PC-3 (cell line): ENCODE data around the gene DYNLL2. TPM values are rescaled to one million over a fixed set of nuclear protein-coding genes. Genes with fewer than 3 reads are reported as not detected.

ENCODE experiments used
- ATAC-seq: fragments of 200-7000 bp; cut with Tn5 transposase; 2 replicates; pipeline ENCODE4 v1.9.1; 2020; ENCODE audit warnings: mild to moderate bottlenecking, moderate library complexity
- BruUV-seq: library from RNA; stranded (reverse); fragments of 400-500 nt; replicated peaks from 2 replicates; lab custom pipeline; 2021; lab: Mats Ljungman, UMichigan
- CTCF ChIA-PET: fragments of 300-600 bp; sonication (Branson Sonifier 250); formaldehyde crosslinking; loops from one replicate; lab custom pipeline; 2022; ENCODE audit warnings: antibody characterized with exemption; lab: Charles Lee
- POLR2A ChIA-PET: fragments of 300-600 bp; sonication (Branson Sonifier 250); formaldehyde crosslinking; loops from one replicate; lab custom pipeline; 2022; ENCODE audit warnings: antibody characterized with exemption; ENCODE audit not compliant: unreplicated experiment; lab: Charles Lee
- DNase-seq: peaks from one replicate; pipeline ENCODE4 v3.0.0-alpha.2; 2015
- H2AFZ ChIP-seq: fragments of 300-600 bp; sonication (generic); 2 replicates; pipeline ENCODE4 v1.6.0; 2016; ENCODE audit warnings: antibody characterized with exemption, low read length
- H3F3A ChIP-seq: fragments of 300-600 bp; sonication (generic); one replicate; pipeline ENCODE4 v1.6.0; 2017; ENCODE audit warnings: antibody characterized with exemption, low read length, control low read depth, mild to moderate bottlenecking; ENCODE audit not compliant: unreplicated experiment
- H3K27ac ChIP-seq: fragments of 300-600 bp; sonication (generic); 2 replicates; pipeline ENCODE4 v1.5.1; 2016; ENCODE audit warnings: mild to moderate bottlenecking, low read length
- H3K27me3 ChIP-seq: fragments of 300-600 bp; sonication (generic); 2 replicates; pipeline ENCODE4 v1.6.1; 2016; ENCODE audit warnings: low read length, mixed read lengths
- H3K36me3 ChIP-seq: fragments of 300-600 bp; sonication (generic); 2 replicates; pipeline ENCODE4 v1.6.1; 2016; ENCODE audit warnings: low read depth, mixed run types, low read length, mixed read lengths
- H3K4me1 ChIP-seq: fragments of 300-600 bp; sonication (generic); 2 replicates; pipeline ENCODE4 v1.5.1; 2016; ENCODE audit warnings: low read length; ENCODE audit not compliant: insufficient read depth
- H3K4me2 ChIP-seq: fragments of 300-600 bp; sonication (generic); 2 replicates; pipeline ENCODE4 v1.6.0; 2016; ENCODE audit warnings: low read length
- H3K4me3 ChIP-seq: fragments of 300-600 bp; sonication (generic); 2 replicates; pipeline ENCODE4 v1.5.1; 2016; ENCODE audit warnings: mild to moderate bottlenecking, low read length, mixed read lengths
- H3K79me2 ChIP-seq: fragments of 300-600 bp; sonication (generic); 2 replicates; pipeline ENCODE4 v1.6.1; 2017; ENCODE audit warnings: low read length, mixed read lengths
- H3K9ac ChIP-seq: fragments of 300-600 bp; sonication (generic); 2 replicates; pipeline ENCODE4 v1.6.0; 2016; ENCODE audit warnings: mild to moderate bottlenecking, low read length
- H3K9me2 ChIP-seq: fragments of 300-600 bp; sonication (generic); replicated peaks from 2 replicates; pipeline ENCODE4 v1.6.1; 2016; ENCODE audit warnings: mixed run types, low read length, mixed read lengths
- H3K9me3 ChIP-seq: fragments of 300-600 bp; sonication (generic); 2 replicates; pipeline ENCODE4 v1.6.1; 2016; ENCODE audit warnings: low read length, mixed read lengths
- H4K20me1 ChIP-seq: fragments of 300-600 bp; sonication (generic); 2 replicates; pipeline ENCODE4 v1.6.1; 2016; ENCODE audit warnings: low read length, mixed read lengths
- EZH2 ChIP-seq: fragments of 300-600 bp; sonication (generic); IDR thresholded peaks from one replicate; pipeline ENCODE4 v1.6.1; 2017; ENCODE audit warnings: antibody characterized with exemption, mild to moderate bottlenecking, low read length; ENCODE audit not compliant: unreplicated experiment
- EZH2phosphoT487 ChIP-seq: fragments of 300-600 bp; sonication (generic); IDR thresholded peaks from 2 replicates; pipeline ENCODE4 v1.6.1; 2018; ENCODE audit warnings: mild to moderate bottlenecking, antibody characterized with exemption, low read length, borderline replicate concordance
- intact Hi-C: fragments of 100-400 bp; cut with micrococcal nuclease; formaldehyde crosslinking; loops from 2 replicates; pipeline ENCODE4 v1.9.0; 2023
- total RNA-seq: library from RNA; depleted of rRNA; stranded (reverse); fragments of >200 nt; gene quantifications from 2 replicates; pipeline ENCODE4 v1.2.3, GENCODE V29; 2014
- TF ChIP-seq, protein P1 (sequence below): fragments of 300-600 bp; sonication (generic); conservative IDR thresholded peaks from 2 replicates; pipeline ENCODE4 v1.5.1; 2017; ENCODE audit warnings: antibody characterized with exemption, low read depth, mild to moderate bottlenecking, low read length

Gene DYNLL2
- total RNA-seq, 1 experiment from 2014 or later, result 38.0 TPM

DNA sequence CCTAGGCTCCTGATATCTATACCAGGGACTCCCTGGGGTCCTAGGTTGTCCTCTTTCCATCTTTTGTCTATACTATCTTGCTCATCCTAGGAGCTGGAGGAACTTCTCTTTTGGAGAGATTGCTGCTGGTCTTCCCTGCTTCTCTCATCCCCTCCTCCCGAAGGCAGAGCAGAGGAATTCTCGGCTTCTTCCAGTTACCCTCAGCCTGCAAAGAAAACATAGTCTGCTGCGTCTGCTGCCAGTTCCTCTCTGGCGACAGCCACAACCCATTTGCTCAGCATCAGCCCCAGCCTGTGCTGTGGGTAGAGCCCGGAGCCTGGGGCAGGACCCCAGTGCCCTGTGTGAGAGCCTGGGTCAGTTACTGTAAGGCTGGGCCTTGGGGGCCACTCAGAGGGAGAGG lies 21.5 kb upstream of the DYNLL2 start:
- H3K4me3 ChIP-seq, result no peak overlapping the region
- H3K79me2 ChIP-seq, result no peaks in the 10 kb centered on the region
- no TSS peak for BruUV-seq
- no peaks in the 10 kb centered on the region for H3F3A ChIP-seq
- DNase-seq (no peak), ATAC-seq (no peak)
- intact Hi-C loops, result no loop called here
- no peak overlapping the region for H3K9ac ChIP-seq
- H3K27me3 ChIP-seq, result no peaks in the 10 kb centered on the region
- no peaks in the 10 kb centered on the region for H3K9me3 ChIP-seq
- no peaks in the 10 kb centered on the region for H3K9me2 ChIP-seq
- no peak overlapping the region for H3K27ac ChIP-seq
- H3K4me2 ChIP-seq, result no peak overlapping the region
- H3K36me3 ChIP-seq, result no peaks in the 10 kb centered on the region
- H3K4me1 ChIP-seq, result peaks cover 4% of the 10 kb centered on the region
- no peaks in the 10 kb centered on the region for H4K20me1 ChIP-seq
- CTCF ChIA-PET, result no interaction called here
- no peak overlapping the region for H2AFZ ChIP-seq
- POLR2A ChIA-PET, result no interaction called here
- TF ChIP-seq, protein P1, sequence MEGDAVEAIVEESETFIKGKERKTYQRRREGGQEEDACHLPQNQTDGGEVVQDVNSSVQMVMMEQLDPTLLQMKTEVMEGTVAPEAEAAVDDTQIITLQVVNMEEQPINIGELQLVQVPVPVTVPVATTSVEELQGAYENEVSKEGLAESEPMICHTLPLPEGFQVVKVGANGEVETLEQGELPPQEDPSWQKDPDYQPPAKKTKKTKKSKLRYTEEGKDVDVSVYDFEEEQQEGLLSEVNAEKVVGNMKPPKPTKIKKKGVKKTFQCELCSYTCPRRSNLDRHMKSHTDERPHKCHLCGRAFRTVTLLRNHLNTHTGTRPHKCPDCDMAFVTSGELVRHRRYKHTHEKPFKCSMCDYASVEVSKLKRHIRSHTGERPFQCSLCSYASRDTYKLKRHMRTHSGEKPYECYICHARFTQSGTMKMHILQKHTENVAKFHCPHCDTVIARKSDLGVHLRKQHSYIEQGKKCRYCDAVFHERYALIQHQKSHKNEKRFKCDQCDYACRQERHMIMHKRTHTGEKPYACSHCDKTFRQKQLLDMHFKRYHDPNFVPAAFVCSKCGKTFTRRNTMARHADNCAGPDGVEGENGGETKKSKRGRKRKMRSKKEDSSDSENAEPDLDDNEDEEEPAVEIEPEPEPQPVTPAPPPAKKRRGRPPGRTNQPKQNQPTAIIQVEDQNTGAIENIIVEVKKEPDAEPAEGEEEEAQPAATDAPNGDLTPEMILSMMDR, result no peak
- TF ChIP-seq EZH2phosphoT487 (no peak), EZH2 (no peak)

DNA sequence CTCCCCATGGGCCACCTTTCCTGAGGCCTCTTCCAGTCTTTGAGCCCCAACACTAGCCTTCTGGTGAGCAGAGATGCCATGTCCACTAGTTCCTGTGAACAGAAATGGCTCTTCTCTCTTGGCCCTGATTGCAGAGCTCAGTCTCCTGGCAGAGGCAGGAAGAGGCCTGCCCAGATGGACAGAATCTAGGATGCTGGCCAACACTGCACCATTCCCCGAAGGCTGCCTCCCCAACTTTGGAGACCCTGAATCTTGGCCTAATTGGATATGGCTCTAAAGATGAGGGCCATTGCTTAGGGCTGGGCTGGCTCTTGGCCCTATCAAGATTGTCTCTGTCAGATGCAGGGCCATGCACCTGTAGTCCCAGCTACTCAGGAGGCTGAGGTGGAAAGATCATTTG lies 18.0 kb upstream of the DYNLL2 start:
- Histone ChIP-seq H3K4me3 (no peak overlapping the region), H3K36me3 (no peaks in the 10 kb centered on the region), H3K9me3 (no peaks in the 10 kb centered on the region), H3K4me2 (no peak overlapping the region), H3K27me3 (peaks cover 10% of the 10 kb centered on the region), H3K9me2 (no peaks in the 10 kb centered on the region), H3K9ac (no peak overlapping the region), H3K79me2 (no peaks in the 10 kb centered on the region), H4K20me1 (no peaks in the 10 kb centered on the region), H3K4me1 (no peaks in the 10 kb centered on the region), H2AFZ (no peak overlapping the region), H3F3A (no peaks in the 10 kb centered on the region), H3K27ac (no peak overlapping the region)
- TF ChIP-seq, protein P1, result no peak
- no peak for TF ChIP-seq EZH2
- TF ChIP-seq EZH2phosphoT487, result no peak
- ChIA-PET CTCF (no interaction called here), POLR2A (no interaction called here)
- DNase-seq, result no peak
- intact Hi-C loops, result no loop called here
- ATAC-seq, result no peak
- BruUV-seq, result no TSS peak

DNA sequence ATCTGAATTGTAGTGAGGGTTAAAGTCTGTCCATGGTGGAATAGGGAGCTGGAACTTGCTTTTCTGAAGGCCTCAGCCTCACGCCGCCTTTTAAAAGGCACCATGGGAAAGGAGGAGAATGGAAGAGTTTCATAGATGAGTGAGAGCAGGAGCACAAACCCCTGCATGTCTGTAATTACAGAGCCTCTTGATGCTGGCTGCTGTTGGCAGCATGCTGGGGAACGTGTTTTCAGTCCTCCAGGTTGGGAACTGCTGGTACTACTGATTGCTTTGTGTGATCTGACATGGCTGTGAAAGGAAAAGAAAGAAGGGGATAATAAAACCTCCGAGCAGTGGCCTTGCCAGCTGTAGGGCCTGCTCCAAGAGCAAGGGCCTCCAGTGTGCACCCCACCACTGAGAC lies 16.8 kb upstream of the DYNLL2 start:
- Histone ChIP-seq H3K4me1 (no peaks in the 10 kb centered on the region), H3K9me3 (no peaks in the 10 kb centered on the region), H3K4me3 (no peak overlapping the region), H3F3A (no peaks in the 10 kb centered on the region), H3K9me2 (no peaks in the 10 kb centered on the region), H4K20me1 (no peaks in the 10 kb centered on the region), H3K4me2 (no peak overlapping the region), H3K27ac (no peak overlapping the region), H2AFZ (no peak overlapping the region), H3K9ac (no peak overlapping the region), H3K79me2 (no peaks in the 10 kb centered on the region), H3K36me3 (no peaks in the 10 kb centered on the region), H3K27me3 (peaks cover 22% of the 10 kb centered on the region)
- TF ChIP-seq, protein P1, result no peak
- TF ChIP-seq EZH2, result no peak
- TF ChIP-seq EZH2phosphoT487, result no peak
- DNase-seq (no peak), ATAC-seq (no peak)
- BruUV-seq, result no TSS peak
- intact Hi-C loops, result no loop called here
- ChIA-PET CTCF (no interaction called here), POLR2A (no interaction called here)
